Kidney (tissue), 14 donors: ENCODE measurements around the gene ADGRE3. TPM values are rescaled to one million over a fixed set of nuclear protein-coding genes. Genes with fewer than 3 reads are reported as not detected.
"Not testable (repeated sequence)": the region's sequence is repeated elsewhere in the genome, so short reads cannot be mapped to it uniquely, and the experiment has no call there.

Source experiments
- DNase-seq, 5 donors: peaks; one replicate each; pipeline ENCODE4 v3.0.0-alpha.2; 2013 to 2020
- FAIRE-seq: peaks from 2 replicates; lab custom pipeline; 2012; peaks lifted over from hg19 to GRCh38; lab: Jason Lieb, UNC
- H3K27ac ChIP-seq, 2 donors: one replicate each; pipeline ENCODE4 v1.7.0; 2013; ENCODE audit warnings: low read depth in 2 of 2, low read length in 2 of 2, inconsistent platforms in 1 of 2
- H3K27me3 ChIP-seq: one replicate; pipeline ENCODE4 v1.7.1; 2013; ENCODE audit warnings: low read length, inconsistent platforms; ENCODE audit not compliant: control insufficient read depth, insufficient read depth
- H3K36me3 ChIP-seq, 3 donors: one replicate each; pipeline versions ENCODE4 v1.7.0 to v1.7.1; 2013; ENCODE audit warnings: low read length in 3 of 3, control low read depth in 1 of 3, inconsistent platforms in 1 of 3; ENCODE audit not compliant: insufficient read depth in 3 of 3, control insufficient read depth in 2 of 3
- H3K4me1 ChIP-seq, 3 donors: one replicate each; pipeline versions ENCODE4 v1.7.0 to v1.7.1; 2013; ENCODE audit warnings: low read length in 3 of 3, inconsistent platforms in 1 of 3, low read depth in 1 of 3; ENCODE audit not compliant: control insufficient read depth in 2 of 3, insufficient read depth in 2 of 3
- H3K4me3 ChIP-seq, 3 donors: one replicate each; pipeline versions ENCODE4 v1.7.0 to v1.8.1; 2013; ENCODE audit warnings: low read length in 3 of 3, control low read depth in 1 of 3, inconsistent platforms in 1 of 3
- H3K9ac ChIP-seq, 3 donors: one replicate each; pipeline versions ENCODE4 v1.7.0 to v1.7.1; 2013; ENCODE audit warnings: low read length in 3 of 3, control low read depth in 1 of 3, inconsistent platforms in 1 of 3
- H3K9me3 ChIP-seq, 3 donors: one replicate each; pipeline versions ENCODE4 v1.7.0 to v1.7.1; 2013; ENCODE audit warnings: low read length in 3 of 3, control low read depth in 1 of 3, inconsistent platforms in 1 of 3; ENCODE audit not compliant: control insufficient read depth in 2 of 3, insufficient read depth in 1 of 3
- intact Hi-C: fragments of 100-400 bp; cut with DNase I; formaldehyde crosslinking; loops from one replicate; pipeline ENCODE4 v1.11.1; 2022
- polyA plus RNA-seq: library from polyadenylated mRNA; stranded (reverse); fragments of 350-450 nt; fragmentation: Illumina TruSeq; extraction: RNeasy Lipid Tissue Mini Kit (QIAGEN cat#74804); gene quantifications from one replicate; pipeline ENCODE4 v1.2.3, GENCODE V29; 2014; ENCODE audit warnings: low read depth, low replicate concordance; ENCODE audit not compliant: insufficient read depth
- total RNA-seq: library from RNA; stranded (reverse); fragmentation: NEBNext Ultra II Directional; extraction: Animal tissue kit (Norgen Biotek cat#: 25700); gene quantifications from one replicate; pipeline ENCODE4 v1.2.1, GENCODE V29; 2021
- TF ChIP-seq, protein P1 (sequence below): IDR thresholded peaks from 3 replicates; pipeline ENCODE4 v1.5.1; 2012; ENCODE audit warnings: mild to moderate bottlenecking, moderate library complexity, borderline replicate concordance; ENCODE audit not compliant: insufficient read depth; ENCODE audit errors: extremely low read depth
- donor health status: control.
- donor health status: control.
- donor health status: control.
- donor health status: control.
- donor health status: control.
- donor health status: DM: yes; HTN: yes; CAD: no.
- donor health status: Normal renal cell carcinoma (clear cell type).

The ADGRE3 gene
- total and polyA plus RNA-seq, 2 donors from 2014 or later: 0.25 TPM; not detected in 1

GRCh38 chr19:14616407-14616806 lies 58.2 kb downstream of the ADGRE3 start:
- H3K27ac ChIP-seq: no peak overlapping the region

DNA sequence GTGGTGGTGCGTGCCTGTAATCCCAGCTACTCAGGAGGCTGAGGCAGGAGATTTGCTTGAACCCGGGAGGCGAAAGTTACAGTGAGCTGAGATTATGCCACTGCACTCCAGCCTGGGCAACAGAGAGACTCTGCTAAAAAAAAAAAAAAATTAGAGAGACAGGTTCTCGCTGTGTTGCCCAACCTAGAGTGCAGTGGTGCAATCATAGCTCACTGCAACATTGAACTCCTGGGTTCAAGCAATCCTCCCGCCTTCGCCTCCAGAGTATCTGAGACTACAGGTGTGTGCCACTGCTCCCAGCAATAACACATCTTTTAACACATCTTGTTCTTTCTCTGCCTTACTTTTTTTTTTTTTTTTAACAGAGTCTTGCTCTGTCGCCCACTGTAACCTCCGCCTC lies 59.0 kb downstream of the ADGRE3 start:
- Histone ChIP-seq H3K4me3 (no peak overlapping the region), H3K36me3 (no peaks in the 10 kb centered on the region), H3K27ac (no peak overlapping the region), H3K4me1 (no peaks in the 10 kb centered on the region), H3K9me3 (peaks cover 0 to 13% (median 3%) of the 10 kb centered on the region in 3 donors), H3K27me3 (no peaks in the 10 kb centered on the region), H3K9ac (no peak overlapping the region)
- DNase-seq: no peak
- FAIRE-seq: no peak
- intact Hi-C loops: no loop called here
- TF ChIP-seq, protein P1, sequence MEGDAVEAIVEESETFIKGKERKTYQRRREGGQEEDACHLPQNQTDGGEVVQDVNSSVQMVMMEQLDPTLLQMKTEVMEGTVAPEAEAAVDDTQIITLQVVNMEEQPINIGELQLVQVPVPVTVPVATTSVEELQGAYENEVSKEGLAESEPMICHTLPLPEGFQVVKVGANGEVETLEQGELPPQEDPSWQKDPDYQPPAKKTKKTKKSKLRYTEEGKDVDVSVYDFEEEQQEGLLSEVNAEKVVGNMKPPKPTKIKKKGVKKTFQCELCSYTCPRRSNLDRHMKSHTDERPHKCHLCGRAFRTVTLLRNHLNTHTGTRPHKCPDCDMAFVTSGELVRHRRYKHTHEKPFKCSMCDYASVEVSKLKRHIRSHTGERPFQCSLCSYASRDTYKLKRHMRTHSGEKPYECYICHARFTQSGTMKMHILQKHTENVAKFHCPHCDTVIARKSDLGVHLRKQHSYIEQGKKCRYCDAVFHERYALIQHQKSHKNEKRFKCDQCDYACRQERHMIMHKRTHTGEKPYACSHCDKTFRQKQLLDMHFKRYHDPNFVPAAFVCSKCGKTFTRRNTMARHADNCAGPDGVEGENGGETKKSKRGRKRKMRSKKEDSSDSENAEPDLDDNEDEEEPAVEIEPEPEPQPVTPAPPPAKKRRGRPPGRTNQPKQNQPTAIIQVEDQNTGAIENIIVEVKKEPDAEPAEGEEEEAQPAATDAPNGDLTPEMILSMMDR: no peak

More at GRCh38 chr19:14616407-14616806, 58.2 kb downstream of the ADGRE3 start:
- Histone ChIP-seq H3K9ac (no peak overlapping the region), H3K9me3 (peaks cover 0 to 13% (median 3%) of the 10 kb centered on the region in 3 donors), H3K27me3 (no peaks in the 10 kb centered on the region), H3K4me3 (no peak overlapping the region), H3K36me3 (no peaks in the 10 kb centered on the region), H3K4me1 (no peaks in the 10 kb centered on the region)
- TF ChIP-seq, protein P1: no peak
- FAIRE-seq (no peak), DNase-seq (no peak)
- intact Hi-C loops: no loop called here

DNA sequence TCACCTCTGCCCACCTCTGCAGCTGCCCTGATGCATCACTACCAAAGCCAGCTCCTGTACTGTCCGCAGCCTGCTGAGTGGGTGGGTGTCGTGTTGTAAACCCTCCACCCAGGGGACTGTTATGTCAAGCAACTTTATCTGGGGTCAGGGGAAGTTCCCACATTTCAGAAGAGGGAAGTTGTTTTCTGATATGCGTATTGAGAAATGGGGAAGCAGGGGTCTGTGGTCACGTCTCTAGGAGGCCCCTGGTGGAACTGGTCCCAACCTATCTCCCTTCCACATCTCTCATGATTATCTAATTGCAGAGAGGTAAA lies 60.6 kb downstream of the ADGRE3 start:
- H3K27me3 ChIP-seq: no peaks in the 10 kb centered on the region
- TF ChIP-seq, protein P1: no peak
- DNase-seq (no peak), FAIRE-seq (no peak)
- H3K4me3 ChIP-seq: no peak overlapping the region
- H3K9me3 ChIP-seq: peaks cover 0 to 3% (median 0%) of the 10 kb centered on the region in 3 donors
- intact Hi-C loops: no loop called here
- no peak overlapping the region for H3K27ac ChIP-seq
- H3K9ac ChIP-seq: no peak overlapping the region
- H3K4me1 ChIP-seq: no peaks in the 10 kb centered on the region
- H3K36me3 ChIP-seq: no peaks in the 10 kb centered on the region

DNA sequence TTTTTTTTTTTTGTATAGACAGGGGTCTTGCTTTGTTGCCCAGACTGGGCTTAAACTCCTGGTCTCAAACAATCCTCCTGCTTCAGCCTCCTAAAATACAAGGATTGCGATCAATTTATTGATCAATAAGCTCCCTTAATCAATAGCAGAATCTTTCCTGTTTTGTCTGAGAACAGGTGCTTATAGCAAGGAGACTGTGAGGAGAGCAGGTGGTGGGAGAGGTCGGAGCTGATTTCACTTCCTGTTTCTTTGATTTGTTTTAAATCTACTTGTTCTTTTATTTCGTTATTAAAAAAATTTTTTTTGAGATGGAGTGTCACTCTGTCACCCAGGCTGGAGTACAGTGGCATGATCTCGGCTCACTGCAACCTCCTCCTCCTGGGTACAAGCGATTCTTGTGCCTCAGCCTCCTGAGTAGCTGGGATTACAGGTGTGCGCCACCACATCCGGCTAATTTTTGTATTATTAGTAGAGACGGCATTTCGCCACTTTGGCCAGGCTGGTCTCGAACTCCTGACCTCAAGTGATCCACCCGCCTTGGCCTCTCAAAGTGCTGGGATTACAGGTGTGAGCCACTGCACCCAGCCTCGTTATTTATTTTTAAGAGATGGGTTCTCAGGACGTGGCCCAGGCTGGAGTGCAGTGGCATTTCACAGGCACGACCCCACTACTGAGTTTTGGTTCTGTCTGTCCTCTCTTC lies 61.1 kb downstream of the ADGRE3 start:
- H3K27me3 ChIP-seq, intact Hi-C loops, H3K27ac ChIP-seq, H3K4me1 ChIP-seq, H3K4me3 ChIP-seq, H3K36me3 ChIP-seq, H3K9me3 ChIP-seq, FAIRE-seq, H3K9ac ChIP-seq, DNase-seq: not testable (repeated sequence)
